WTC11 (cell line): ENCODE data around the gene FZD10.

Experiments
- EMX1 ChIP-seq: fragments of 250-450 bp; sonication (Bioruptor Pico); IDR thresholded peaks from 2 replicates; pipeline ENCODE4 v1.8.0; 2021; ENCODE audit warnings: mild to moderate bottlenecking
- ETV6 ChIP-seq: sonication (generic); formaldehyde crosslinking; IDR thresholded peaks from 2 replicates; pipeline ENCODE4 v1.8.1; 2022; ENCODE audit warnings: mild to moderate bottlenecking, missing genetic modification reagents
- OVOL2 ChIP-seq: fragments of 250-450 bp; sonication (Bioruptor Pico); IDR thresholded peaks from 2 replicates; pipeline ENCODE4 v1.9.0; 2021; ENCODE audit warnings: mild to moderate bottlenecking, borderline replicate concordance
- TF ChIP-seq, protein P1 (sequence below): sonication (generic); formaldehyde crosslinking; IDR thresholded peaks from 2 replicates; pipeline ENCODE4 v1.8.1; 2022; ENCODE audit warnings: low read depth, missing genetic modification reagents, borderline replicate concordance
- TF ChIP-seq, protein P2 (sequence below): fragments of 200-600 bp; IDR thresholded peaks from 2 replicates; pipeline ENCODE4 v1.8.0; 2022; ENCODE audit warnings: antibody characterized with exemption
- TF ChIP-seq, protein P3 (sequence below): sonication (generic); formaldehyde crosslinking; conservative IDR thresholded peaks from 2 replicates; pipeline ENCODE4 v1.8.1; 2022; ENCODE audit warnings: mild to moderate bottlenecking, missing genetic modification reagents

DNA sequence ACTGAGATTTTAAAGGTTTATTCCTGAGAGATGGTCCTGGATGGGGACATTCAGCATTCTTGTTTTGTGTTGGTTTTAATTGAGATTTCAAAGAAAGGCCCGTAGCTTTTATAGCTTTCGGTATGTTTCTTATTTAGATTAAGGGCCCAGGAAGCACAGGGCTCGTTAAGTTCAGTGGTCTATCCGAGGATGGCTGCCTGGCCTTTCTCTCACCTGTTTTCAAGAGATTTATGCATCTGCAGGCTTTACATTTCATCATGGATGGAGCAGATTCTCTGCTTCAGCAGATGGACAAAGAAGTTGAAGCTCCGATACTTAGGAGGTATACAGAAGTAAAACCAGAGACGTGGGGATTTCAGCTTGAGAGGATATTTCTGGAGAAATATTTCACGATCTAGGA lies 16.0 kb downstream of the FZD10 start:
- TF ChIP-seq EMX1 (CRISPR knock-in tag), result no peak
- TF ChIP-seq, protein P1, sequence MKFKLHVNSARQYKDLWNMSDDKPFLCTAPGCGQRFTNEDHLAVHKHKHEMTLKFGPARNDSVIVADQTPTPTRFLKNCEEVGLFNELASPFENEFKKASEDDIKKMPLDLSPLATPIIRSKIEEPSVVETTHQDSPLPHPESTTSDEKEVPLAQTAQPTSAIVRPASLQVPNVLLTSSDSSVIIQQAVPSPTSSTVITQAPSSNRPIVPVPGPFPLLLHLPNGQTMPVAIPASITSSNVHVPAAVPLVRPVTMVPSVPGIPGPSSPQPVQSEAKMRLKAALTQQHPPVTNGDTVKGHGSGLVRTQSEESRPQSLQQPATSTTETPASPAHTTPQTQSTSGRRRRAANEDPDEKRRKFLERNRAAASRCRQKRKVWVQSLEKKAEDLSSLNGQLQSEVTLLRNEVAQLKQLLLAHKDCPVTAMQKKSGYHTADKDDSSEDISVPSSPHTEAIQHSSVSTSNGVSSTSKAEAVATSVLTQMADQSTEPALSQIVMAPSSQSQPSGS (CRISPR knock-in tag), result no peak
- TF ChIP-seq, protein P2, sequence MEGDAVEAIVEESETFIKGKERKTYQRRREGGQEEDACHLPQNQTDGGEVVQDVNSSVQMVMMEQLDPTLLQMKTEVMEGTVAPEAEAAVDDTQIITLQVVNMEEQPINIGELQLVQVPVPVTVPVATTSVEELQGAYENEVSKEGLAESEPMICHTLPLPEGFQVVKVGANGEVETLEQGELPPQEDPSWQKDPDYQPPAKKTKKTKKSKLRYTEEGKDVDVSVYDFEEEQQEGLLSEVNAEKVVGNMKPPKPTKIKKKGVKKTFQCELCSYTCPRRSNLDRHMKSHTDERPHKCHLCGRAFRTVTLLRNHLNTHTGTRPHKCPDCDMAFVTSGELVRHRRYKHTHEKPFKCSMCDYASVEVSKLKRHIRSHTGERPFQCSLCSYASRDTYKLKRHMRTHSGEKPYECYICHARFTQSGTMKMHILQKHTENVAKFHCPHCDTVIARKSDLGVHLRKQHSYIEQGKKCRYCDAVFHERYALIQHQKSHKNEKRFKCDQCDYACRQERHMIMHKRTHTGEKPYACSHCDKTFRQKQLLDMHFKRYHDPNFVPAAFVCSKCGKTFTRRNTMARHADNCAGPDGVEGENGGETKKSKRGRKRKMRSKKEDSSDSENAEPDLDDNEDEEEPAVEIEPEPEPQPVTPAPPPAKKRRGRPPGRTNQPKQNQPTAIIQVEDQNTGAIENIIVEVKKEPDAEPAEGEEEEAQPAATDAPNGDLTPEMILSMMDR, result no peak
- TF ChIP-seq, protein P3, sequence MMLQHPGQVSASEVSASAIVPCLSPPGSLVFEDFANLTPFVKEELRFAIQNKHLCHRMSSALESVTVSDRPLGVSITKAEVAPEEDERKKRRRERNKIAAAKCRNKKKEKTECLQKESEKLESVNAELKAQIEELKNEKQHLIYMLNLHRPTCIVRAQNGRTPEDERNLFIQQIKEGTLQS (CRISPR knock-in tag), result no peak
- TF ChIP-seq OVOL2 (CRISPR knock-in tag), result no peak
- no peak for TF ChIP-seq ETV6 (CRISPR knock-in tag)
